ENCODE data around the gene CHID1. TPM values are rescaled to one million over a fixed set of nuclear protein-coding genes. Genes with fewer than 3 reads are reported as not detected.
A peak's percentile ranks its signal among the peaks of the same experiment; 100 is the strongest.

CHID1 gene
- total RNA-seq, 4 donors from 2014 or later: 75.0 to 144 (median 93.8) TPM

DNA sequence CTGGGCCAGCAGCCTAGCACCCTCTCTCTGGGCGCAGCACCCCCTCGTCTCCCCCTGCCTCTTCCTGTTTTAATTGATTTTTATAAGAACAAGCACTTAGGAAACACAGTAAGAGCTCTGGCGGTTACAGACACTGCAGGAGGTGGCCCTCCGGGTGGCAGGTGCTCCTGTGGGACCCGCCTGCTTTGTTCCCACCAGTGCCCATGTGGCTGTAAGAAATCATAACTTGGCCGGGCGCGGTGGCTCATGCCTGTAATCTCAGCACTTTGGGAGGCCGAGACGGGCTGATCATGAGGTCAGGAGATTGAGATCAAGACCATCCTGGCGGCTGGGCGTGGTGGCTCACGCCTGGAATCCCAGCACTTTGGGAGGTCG is 49.5 kb downstream of the CHID1 start:
- intact Hi-C loops (cut with DNase I): no loop called here
- 90 to 93% methylated on average over 14 of the region's 14 CpGs for WGBS, 2 donors
- Histone ChIP-seq H3K4me3 (replicated peaks in 1 of 3) (no peak overlapping the region), H3K4me1 (peaks cover 5% of the 10 kb centered on the region in 2 donors), H3K36me3 (peaks cover 4 to 22% of the 10 kb centered on the region in 2 donors), H3K27ac (no peak overlapping the region), H3K27me3 (no peaks in the 10 kb centered on the region), H3K9me3 (no peaks in the 10 kb centered on the region)
- TF ChIP-seq CTCF (IDR thresholded peaks at IDR 0.05) (no peak), POLR2A (IDR thresholded peaks at IDR 0.05) (no peak)
- DNase-seq: no peak

- Histone ChIP-seq H3K27me3 (no peaks in the 10 kb centered on the region), H3K4me3 (replicated peaks in 1 of 3) (no peak overlapping the region), H3K4me1 (peaks cover 5% of the 10 kb centered on the region in 2 donors), H3K9me3 (no peaks in the 10 kb centered on the region), H3K36me3 (peaks cover 4 to 17% of the 10 kb centered on the region in 2 donors), H3K27ac (no peak overlapping the region)
- intact Hi-C loops (cut with DNase I): no loop called here
- WGBS, 2 donors: 92 to 96% methylated on average over 6 to 14 of the region's 21 CpGs
- DNase-seq: no peak
- TF ChIP-seq POLR2A (IDR thresholded peaks at IDR 0.05) (no peak), CTCF (IDR thresholded peaks at IDR 0.05) (no peak)
Observed at GRCh38 chr11:860234-861104, 50.1 kb downstream of the CHID1 start.

GRCh38 chr11:859394-860131 is 51.0 kb downstream of the CHID1 start:
- DNase-seq: peak; percentile 77 to 81
- no peak overlapping the region for H3K27ac ChIP-seq
- no peak overlapping the region for H3K4me3 ChIP-seq (replicated peaks in 1 of 3)
- TF ChIP-seq CTCF (IDR thresholded peaks at IDR 0.05) (no peak), POLR2A (IDR thresholded peaks at IDR 0.05) (no peak)
- no peaks in the 10 kb centered on the region for H3K9me3 ChIP-seq
- peaks cover 3 to 10% of the 10 kb centered on the region in 2 donors for H3K36me3 ChIP-seq
- peaks cover 5% of the 10 kb centered on the region in 2 donors for H3K4me1 ChIP-seq
- intact Hi-C loops (cut with DNase I): no loop called here
- no peaks in the 10 kb centered on the region for H3K27me3 ChIP-seq
- 46 to 59% methylated on average over 14 to 20 of the region's 31 CpGs for WGBS, 2 donors

DNA sequence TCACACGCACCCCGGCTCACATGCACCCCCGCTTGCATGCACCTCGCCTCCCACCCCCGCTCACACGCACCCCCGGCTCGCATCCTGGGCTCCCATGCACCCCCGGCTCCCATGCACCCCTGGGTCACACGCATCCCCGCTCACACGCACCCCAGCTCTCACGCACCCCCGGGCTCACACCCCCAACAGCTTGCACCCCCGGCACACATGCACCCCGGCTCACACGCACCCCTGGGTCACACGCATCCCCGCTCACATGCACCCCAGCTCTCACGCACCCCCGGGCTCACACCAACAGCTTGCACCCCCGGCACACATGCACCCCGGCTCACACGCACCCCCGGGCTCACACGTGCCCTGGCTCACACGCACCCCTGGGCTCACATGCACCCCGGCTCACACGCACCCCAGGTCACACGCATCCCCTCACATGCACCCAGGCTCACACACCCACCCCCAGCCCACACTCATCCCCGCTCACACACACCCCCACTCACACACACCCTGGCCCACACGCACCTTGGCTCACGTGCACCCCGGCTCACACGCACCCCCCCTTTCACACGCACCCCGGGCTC is 51.8 kb downstream of the CHID1 start:
- 91 to 92% methylated on average over 31 to 33 of the region's 37 CpGs for WGBS, 2 donors
- H3K27ac ChIP-seq: no peak overlapping the region
- peaks cover 5% of the 10 kb centered on the region in 2 donors for H3K4me1 ChIP-seq
- no peak overlapping the region for H3K4me3 ChIP-seq (replicated peaks in 1 of 3)
- H3K36me3 ChIP-seq: peaks cover 0 to 8% of the 10 kb centered on the region in 2 donors
- intact Hi-C loops (cut with DNase I): no loop called here
- TF ChIP-seq POLR2A (IDR thresholded peaks at IDR 0.05) (no peak), CTCF (IDR thresholded peaks at IDR 0.05) (no peak)
- H3K9me3 ChIP-seq: no peaks in the 10 kb centered on the region
- DNase-seq: no peak
- H3K27me3 ChIP-seq: no peaks in the 10 kb centered on the region
